Uterus (tissue), 4 donors: ENCODE measurements around the gene TOLLIP. TPM values are rescaled to one million over a fixed set of nuclear protein-coding genes. Genes with fewer than 3 reads are reported as not detected.

Experiments used
- DNase-seq, 2 donors: peaks; one replicate each; pipeline ENCODE4 v3.0.0-alpha.2; 2019 to 2020
- H3K27ac ChIP-seq, 2 donors: fragments of 200-600 bp; sonication (generic); 1 replicate in 1 of 2; 2 replicates in 1 of 2; pipeline ENCODE4 v1.5.1; 2016 to 2018
- H3K27me3 ChIP-seq, 2 donors: fragments of 200-600 bp; sonication (generic); one replicate each; pipeline ENCODE4 v1.5.1; 2018 to 2019; ENCODE audit warnings: control low read depth in 1 of 2
- H3K36me3 ChIP-seq, 2 donors: fragments of 200-600 bp; sonication (generic); one replicate each; pipeline ENCODE4 v1.5.1; 2019; ENCODE audit warnings: control low read depth in 1 of 2
- H3K4me1 ChIP-seq, 2 donors: fragments of 200-600 bp; sonication (generic); one replicate each; pipeline ENCODE4 v1.5.1; 2018 to 2019; ENCODE audit warnings: control low read depth in 1 of 2
- H3K4me3 ChIP-seq, 2 donors: fragments of 200-600 bp; sonication (generic); 1 replicate in 1 of 2; 2 replicates in 1 of 2; pipeline ENCODE4 v1.5.1; 2018 to 2019; ENCODE audit warnings: mild to moderate bottlenecking in 1 of 2
- H3K9me3 ChIP-seq, 2 donors: fragments of 200-600 bp; sonication (generic); one replicate each; pipeline ENCODE4 v1.5.1; 2019; ENCODE audit warnings: control low read depth in 1 of 2
- CTCF ChIP-seq, 4 experiments: fragments of 200-600 bp in 2 of 4; fragments of 450-650 bp in 2 of 4; sonication (generic) in 2 of 4; IDR thresholded peaks; one replicate each; pipeline ENCODE4 v1.5.1; 2016 to 2019; ENCODE audit warnings: antibody characterized with exemption in 4 of 4, mild to moderate bottlenecking in 2 of 4, moderate library complexity in 1 of 4
- POLR2A ChIP-seq, 2 donors: fragments of 450-650 bp; IDR thresholded peaks; one replicate each; pipeline ENCODE4 v1.6.1; 2016; ENCODE audit warnings: antibody characterized with exemption in 2 of 2, mild to moderate bottlenecking in 1 of 2, moderate library complexity in 1 of 2
- intact Hi-C: fragments of 100-400 bp; cut with DNase I; formaldehyde crosslinking; loops from one replicate; pipeline ENCODE4 v1.15.1; 2023; ENCODE audit warnings: low total_unique reads
- total RNA-seq, 4 donors: library from RNA; depleted of rRNA in 3 of 4; stranded (reverse); fragments of >200 nt in 3 of 4; gene quantifications; one replicate each; pipeline versions ENCODE4 v1.1.0 to v1.2.4, GENCODE V29; 2014 to 2023
- donor health status: DM: yes; HTN: yes; CAD: no.

The TOLLIP gene
- total RNA-seq, 4 donors from 2014 or later: 5.9 to 86.8 (median 36.2) TPM

GRCh38 chr11:1346669-1347390 is 37.4 kb upstream of the TOLLIP start:
- Histone ChIP-seq H3K27ac (no peak overlapping the region), H3K9me3 (no peaks in the 10 kb centered on the region), H3K4me3 (no peak overlapping the region), H3K4me1 (no peaks in the 10 kb centered on the region), H3K27me3 (no peaks in the 10 kb centered on the region), H3K36me3 (no peaks in the 10 kb centered on the region)
- intact Hi-C loops: loop anchor here (10.0 kb wide), 1 partner anchor 58 kb away; no protein-coding TSS in a partner anchor
- no peak for TF ChIP-seq POLR2A (IDR thresholded peaks at IDR 0.05)
- TF ChIP-seq CTCF (IDR thresholded peaks at IDR 0.05): no peak
- DNase-seq: no peak

GRCh38 chr11:1345737-1346513 is 36.5 kb upstream of the TOLLIP start:
- no peaks in the 10 kb centered on the region for H3K4me1 ChIP-seq
- TF ChIP-seq POLR2A (IDR thresholded peaks at IDR 0.05) (no peak), CTCF (IDR thresholded peaks at IDR 0.05) (no peak)
- no peak for DNase-seq
- H3K27ac ChIP-seq: no peak overlapping the region
- H3K4me3 ChIP-seq: no peak overlapping the region
- H3K9me3 ChIP-seq: no peaks in the 10 kb centered on the region
- H3K36me3 ChIP-seq: no peaks in the 10 kb centered on the region
- H3K27me3 ChIP-seq: no peaks in the 10 kb centered on the region
- intact Hi-C loops: loop anchor here (10.0 kb wide), 1 partner anchor 59 kb away; no protein-coding TSS in a partner anchor

GRCh38 chr11:1344056-1344635 is 34.7 kb upstream of the TOLLIP start:
- TF ChIP-seq CTCF (IDR thresholded peaks at IDR 0.05) (no peak), POLR2A (IDR thresholded peaks at IDR 0.05) (no peak)
- Histone ChIP-seq H3K4me1 (no peaks in the 10 kb centered on the region), H3K27ac (no peak overlapping the region), H3K27me3 (no peaks in the 10 kb centered on the region), H3K9me3 (no peaks in the 10 kb centered on the region), H3K36me3 (no peaks in the 10 kb centered on the region), H3K4me3 (no peak overlapping the region)
- DNase-seq: no peak
- intact Hi-C loops: loop anchor here (10.0 kb wide), 1 partner anchor 61 kb away; no protein-coding TSS in a partner anchor

- H3K36me3 ChIP-seq: no peaks in the 10 kb centered on the region
- no peaks in the 10 kb centered on the region for H3K4me1 ChIP-seq
- no peaks in the 10 kb centered on the region for H3K9me3 ChIP-seq
- H3K27ac ChIP-seq: no peak overlapping the region
- TF ChIP-seq POLR2A (IDR thresholded peaks at IDR 0.05): no peak
- no peak for TF ChIP-seq CTCF (IDR thresholded peaks at IDR 0.05)
- DNase-seq: no peak
- H3K27me3 ChIP-seq: no peaks in the 10 kb centered on the region
- intact Hi-C loops: loop anchor here (10.0 kb wide), 1 partner anchor 61 kb away; no protein-coding TSS in a partner anchor
- no peak overlapping the region for H3K4me3 ChIP-seq
Observed at GRCh38 chr11:1343391-1344055, 34.1 kb upstream of the TOLLIP start.
